T1000 (cell line): ENCODE data around the gene CABCOCO1.

Source experiments
- DNase-seq: peaks from one replicate; lab custom pipeline; 2025; ENCODE audit warnings: mixed read lengths; lab: John Stamatoyannopoulos, UW

CABCOCO1 gene

DNA sequence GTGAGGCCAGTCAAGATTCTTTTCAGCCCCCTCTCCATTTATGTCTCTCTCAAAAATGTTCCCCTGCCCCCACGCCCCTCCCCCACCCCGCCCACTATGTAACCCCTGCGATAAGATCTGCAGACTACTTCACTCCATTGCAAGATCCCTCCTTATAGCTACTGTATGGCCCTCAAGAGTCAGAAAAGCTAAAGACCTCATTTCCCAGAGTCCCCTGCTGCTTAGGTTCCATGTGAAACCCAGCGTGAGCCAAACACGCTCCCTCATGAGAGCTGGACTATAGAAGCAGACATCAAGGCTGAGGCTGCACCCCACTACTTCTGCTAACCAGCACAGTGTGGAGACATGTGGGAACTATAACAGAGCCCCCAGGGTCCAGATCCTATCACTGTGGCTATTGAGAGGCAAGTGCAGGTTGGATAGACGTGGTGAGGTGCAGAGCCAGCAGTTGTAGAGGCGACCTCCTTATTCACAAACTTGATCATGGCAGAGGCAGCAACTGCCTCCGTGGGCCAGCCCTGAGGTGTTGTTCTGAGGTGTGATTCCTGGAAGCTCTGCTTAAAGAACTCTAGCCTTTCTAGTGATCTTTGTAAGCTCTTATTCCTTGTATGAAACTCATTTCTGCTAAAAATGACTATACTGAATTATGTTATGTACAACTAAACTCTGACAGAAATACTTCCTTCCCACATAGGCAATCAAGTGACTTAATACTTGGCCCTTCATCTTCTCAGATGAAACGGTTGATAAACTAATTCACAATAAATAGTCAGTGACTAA is 121.8 kb downstream of the CABCOCO1 start:
- no peak for DNase-seq

- DNase-seq: no peak
Observed at GRCh38 chr10:61785473-61786105, 122.9 kb downstream of the CABCOCO1 start.

GRCh38 chr10:61786728-61787127 is 124.0 kb downstream of the CABCOCO1 start:
- no peak for DNase-seq

DNA sequence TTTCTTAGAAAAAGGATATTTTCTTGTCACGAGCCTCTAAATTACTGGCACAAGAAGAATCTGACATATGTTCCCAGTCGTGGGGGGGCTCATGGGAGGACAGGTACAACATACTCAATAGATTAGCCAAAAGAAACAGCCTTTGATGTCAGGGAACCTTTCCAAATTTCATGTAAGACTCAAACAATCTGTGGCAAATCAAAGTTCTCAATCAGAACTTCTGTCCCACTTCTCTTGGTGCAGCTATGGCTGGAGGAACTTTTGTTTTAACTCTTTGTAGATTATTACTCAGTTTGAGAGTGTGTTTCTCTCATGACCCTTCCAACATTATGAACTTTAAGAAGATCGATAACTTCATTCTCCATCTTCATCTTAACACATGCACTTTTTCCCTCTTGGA is 124.4 kb downstream of the CABCOCO1 start:
- no peak for DNase-seq

DNA sequence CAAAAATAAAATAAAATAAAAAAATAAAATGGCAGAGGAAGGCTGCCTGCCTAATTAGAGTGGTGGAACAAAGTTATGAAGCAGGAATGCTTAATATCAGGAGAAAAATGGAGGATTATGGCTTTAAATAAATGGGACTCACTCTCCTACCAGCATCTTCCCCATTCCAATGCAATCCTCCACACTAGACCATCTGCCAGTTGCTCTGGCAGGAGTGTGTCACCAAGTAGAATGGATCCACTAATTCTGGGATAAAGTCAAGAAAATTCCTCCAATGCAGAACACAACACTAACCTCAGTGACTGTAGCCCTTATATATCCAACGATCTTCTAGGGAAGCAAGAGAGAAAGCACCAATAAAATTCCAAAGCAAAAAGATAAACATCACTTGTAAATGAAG is 126.3 kb downstream of the CABCOCO1 start:
- no peak for DNase-seq

DNA sequence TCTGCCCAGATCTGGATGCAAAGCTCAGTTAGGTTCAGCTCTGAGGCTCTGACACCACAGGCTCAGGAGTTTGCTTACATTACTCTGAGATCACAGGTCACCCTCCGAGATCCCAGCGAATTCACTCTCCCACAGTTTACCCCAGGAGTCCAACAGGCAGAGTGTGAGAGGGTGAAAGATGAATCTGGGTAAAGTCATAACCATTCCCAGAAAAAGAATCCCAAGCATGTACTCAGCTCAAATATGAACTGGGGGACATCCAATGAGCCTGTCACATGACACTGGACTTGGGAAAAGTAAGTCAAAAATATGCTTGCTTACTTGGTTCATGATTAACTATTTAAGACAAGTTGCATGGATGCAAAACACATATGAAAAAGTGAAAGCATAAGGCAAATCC is 128.5 kb downstream of the CABCOCO1 start:
- no peak for DNase-seq

DNA sequence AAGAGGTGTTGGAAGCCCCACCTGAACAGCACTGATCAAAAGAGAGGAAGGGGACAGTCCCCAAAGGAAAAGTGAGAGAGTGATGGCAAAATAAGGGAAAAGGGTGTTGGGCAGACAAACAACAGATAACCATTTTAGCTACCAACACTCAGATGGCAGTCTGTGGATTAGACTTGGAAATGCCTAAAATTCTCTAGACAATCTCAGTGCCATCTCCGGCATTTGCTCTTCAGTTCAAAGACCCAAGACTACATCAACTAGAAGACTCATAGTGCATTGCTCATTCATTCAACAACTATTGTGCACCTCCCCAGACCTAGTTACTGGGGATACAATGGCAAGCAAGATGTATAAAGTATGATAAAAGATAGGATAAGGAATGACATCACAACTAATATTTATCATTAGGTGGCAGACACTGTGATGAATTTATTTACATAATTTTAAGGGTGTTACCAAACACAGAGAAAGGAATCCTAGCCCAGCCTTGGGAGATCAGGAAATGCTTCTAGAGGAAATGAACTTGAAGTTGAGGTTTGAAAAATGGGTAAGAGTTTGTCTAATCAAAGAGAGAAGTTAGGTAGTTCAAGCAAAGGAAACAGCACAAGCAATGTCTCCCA is 129.5 kb downstream of the CABCOCO1 start:
- no peak for DNase-seq

DNA sequence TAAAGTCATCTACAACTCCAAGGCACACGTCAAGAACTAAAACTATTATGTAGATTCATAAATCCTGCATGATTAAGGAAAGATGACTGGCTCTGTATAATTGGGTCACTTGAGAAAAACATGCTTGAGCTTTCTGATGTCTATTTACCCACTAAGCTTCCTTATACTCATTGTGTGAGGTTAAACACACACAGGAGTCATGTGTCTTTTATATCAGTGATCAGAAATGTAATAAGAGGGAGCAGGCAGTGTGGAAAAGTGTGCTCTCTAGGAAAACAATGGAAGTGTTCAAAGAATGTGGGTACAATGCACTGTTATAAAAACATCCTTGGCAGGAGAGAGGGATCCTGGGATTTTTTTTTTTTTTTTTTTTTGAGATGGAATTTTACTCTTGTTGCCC is 130.2 kb downstream of the CABCOCO1 start:
- no peak for DNase-seq

DNA sequence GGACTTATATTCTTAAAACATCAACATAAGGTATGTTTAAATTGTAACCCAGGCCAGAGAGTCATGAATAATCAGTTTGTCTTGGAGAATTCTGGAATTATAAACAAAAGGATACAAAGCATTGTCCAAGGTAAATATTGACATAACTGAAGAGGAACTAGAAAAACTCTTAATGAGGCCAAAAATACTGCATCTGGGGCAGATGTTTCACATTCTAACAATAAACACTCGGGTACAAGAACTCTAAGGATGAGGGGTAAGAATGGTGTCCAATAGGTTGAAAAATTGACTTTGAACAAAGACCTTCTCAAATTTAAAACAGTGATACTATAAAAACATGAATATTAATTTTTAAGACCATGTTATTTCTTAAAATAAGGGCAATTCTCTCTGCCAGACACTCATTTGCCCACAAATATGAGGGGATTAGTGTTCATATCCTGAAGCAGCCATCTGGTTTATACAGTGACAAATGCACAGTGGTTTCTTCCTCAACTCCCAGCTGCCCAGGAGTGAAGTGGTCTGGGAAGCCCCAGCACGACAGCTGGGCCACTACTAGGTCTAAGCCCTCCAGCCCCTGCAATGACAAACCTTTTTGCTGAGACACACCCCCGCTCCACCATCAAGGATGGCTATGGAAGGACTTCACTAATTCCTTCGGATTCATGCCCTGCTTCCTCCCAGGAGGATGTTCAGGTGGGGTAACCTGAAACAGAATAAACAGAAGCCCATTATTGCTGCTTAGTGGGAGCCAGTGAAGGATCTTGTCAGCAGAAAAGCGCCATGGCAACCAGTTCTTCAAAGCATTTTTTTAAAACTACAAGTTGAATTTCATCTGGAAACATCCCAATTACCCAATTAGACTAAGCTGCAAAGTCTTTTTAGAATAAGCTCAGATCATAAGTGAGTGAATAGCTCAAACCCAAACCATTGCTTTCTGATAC is 131.3 kb downstream of the CABCOCO1 start:
- no peak for DNase-seq

GRCh38 chr10:61795147-61795546 is 132.4 kb downstream of the CABCOCO1 start:
- no peak for DNase-seq

DNA sequence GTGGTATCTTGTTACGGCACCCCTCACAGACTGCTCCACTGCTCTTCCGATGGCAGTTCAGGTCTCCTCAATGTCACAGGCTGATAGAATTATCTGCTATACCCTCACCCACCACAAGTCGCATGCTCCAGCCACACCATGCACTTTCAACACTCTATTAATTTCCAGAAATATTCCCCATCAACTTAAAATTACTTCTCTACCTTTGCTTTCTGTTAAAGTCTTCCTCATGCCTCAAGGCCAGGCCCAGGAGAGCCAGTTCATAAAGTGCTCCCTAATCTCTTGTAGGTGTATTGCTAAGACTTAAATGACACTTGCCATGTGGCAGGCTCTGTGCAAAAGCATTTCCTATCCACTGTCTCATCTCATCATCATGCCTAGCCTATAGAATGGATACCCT is 132.8 kb downstream of the CABCOCO1 start:
- no peak for DNase-seq

DNA sequence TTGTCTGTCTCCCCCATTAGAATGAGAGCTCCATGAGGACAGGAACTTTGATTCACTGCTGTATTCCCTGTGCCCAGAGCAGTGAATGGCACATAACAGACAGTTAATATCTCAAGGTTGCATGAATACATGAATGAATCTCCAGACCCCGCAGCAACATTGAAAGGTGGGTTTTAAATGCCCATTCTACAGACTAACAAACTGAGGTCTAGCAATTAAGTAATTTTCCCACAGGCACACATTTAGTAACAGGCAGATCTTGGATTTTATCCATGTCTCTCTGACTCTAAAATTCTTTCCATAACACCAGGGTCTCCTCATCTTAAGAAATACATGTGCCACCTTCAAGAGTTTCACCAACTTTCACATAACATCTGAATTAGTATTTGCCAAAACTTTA is 134.1 kb downstream of the CABCOCO1 start:
- no peak for DNase-seq

- no peak for DNase-seq
Observed at GRCh38 chr10:61797304-61798153, 134.8 kb downstream of the CABCOCO1 start.

- DNase-seq: no peak
Observed at GRCh38 chr10:61798713-61799112, 136.0 kb downstream of the CABCOCO1 start.

- DNase-seq: no peak
Observed at GRCh38 chr10:61801484-61801883, 138.8 kb downstream of the CABCOCO1 start.

- DNase-seq: no peak
Observed at GRCh38 chr10:61803269-61803668, 140.5 kb downstream of the CABCOCO1 start.

GRCh38 chr10:61804414-61804813 is 141.7 kb downstream of the CABCOCO1 start:
- no peak for DNase-seq

DNA sequence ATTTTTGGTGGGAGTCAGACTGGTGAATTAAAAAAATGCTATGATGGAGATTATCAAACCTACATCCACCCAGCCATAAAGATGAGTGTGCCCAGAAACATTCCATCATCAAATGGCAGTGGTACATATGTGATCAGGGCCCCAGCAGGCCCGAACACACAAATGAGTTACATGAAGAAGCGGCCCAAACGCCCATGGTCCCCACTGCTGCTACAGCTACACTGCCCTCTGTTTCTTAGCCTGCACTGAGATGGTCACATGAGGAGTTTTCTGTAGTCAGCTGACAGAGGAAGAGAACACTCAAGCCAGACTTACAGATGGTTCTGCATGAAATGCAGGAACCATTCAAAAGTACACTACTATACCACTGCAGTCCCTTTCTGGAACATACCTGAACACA is 142.4 kb downstream of the CABCOCO1 start:
- no peak for DNase-seq

- no peak for DNase-seq
Observed at GRCh38 chr10:61810263-61810662, 147.5 kb downstream of the CABCOCO1 start.

DNA sequence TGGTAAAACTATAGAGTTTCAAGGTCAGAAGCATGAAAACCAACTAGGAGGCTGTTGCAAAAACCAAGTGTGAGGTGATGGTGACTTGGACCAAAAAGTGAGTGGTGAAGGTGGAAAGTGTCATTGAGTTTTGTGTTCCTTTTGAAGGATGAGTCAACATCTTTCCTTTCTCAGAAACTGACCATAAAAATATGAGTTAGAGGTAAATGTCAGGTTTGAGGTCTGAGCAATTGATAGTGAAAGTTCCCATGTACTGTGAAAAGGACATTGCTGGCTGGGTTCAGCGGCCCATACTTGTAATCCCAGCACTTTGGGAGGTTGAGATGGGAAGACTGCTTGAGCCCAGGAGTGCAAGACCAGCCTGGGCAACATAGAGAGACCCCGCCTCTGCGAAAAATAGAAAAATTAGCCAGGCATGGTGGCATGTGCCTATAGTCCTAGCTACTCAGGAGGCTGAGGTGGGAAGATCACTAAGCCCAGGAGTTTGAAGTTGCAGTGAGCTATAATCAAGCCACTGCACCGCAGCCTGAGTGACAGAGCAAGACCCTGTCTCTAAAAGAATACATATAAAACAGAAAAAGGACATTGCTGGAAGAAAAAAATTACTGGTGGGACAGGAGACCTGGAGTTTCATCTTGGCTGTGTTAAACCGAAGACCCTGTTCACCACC is 149.5 kb downstream of the CABCOCO1 start:
- no peak for DNase-seq

- DNase-seq: no peak
Observed at GRCh38 chr10:61812920-61813319, 150.2 kb downstream of the CABCOCO1 start.
